AG09309 (cell line): ENCODE results near the gene ERGIC2.

Experiments used
- DNase-seq: peaks from one replicate; pipeline ENCODE4 v3.0.0-alpha.2; 2010; ENCODE audit warnings: low read depth
- H3K4me3 ChIP-seq: 2 replicates; pipeline ENCODE4 v1.5.1; 2011; ENCODE audit warnings: mild to moderate bottlenecking, low read depth, low read length, moderate library complexity; ENCODE audit not compliant: control insufficient read depth
- TF ChIP-seq, protein P1 (sequence below): IDR thresholded peaks from 2 replicates; pipeline ENCODE4 v1.5.1; 2011; ENCODE audit warnings: mild to moderate bottlenecking, low read depth, low read length, inconsistent platforms; ENCODE audit not compliant: insufficient read depth, control insufficient read depth; ENCODE audit errors: missing control alignments

The ERGIC2 gene

DNA sequence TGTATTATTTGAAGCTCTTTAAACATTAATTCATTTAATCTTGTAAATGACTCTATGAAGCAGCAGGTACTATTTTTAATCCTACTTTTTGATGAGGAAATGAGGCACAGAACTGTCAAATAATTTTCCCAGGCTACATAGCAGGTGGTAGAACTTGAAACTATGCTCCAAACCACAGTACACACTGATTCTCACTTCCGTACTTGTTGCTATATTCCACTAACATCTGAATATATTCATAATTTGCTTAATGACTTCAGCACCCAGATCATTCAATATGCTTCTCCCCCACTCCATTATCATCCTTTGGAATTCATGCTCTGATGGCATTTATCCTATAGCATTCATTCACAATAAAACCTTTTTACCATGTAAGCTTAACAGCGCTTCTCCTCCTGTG is 4.9 kb downstream of the ERGIC2 start:
- no peak for DNase-seq
- no peak overlapping the region for H3K4me3 ChIP-seq
- TF ChIP-seq, protein P1, sequence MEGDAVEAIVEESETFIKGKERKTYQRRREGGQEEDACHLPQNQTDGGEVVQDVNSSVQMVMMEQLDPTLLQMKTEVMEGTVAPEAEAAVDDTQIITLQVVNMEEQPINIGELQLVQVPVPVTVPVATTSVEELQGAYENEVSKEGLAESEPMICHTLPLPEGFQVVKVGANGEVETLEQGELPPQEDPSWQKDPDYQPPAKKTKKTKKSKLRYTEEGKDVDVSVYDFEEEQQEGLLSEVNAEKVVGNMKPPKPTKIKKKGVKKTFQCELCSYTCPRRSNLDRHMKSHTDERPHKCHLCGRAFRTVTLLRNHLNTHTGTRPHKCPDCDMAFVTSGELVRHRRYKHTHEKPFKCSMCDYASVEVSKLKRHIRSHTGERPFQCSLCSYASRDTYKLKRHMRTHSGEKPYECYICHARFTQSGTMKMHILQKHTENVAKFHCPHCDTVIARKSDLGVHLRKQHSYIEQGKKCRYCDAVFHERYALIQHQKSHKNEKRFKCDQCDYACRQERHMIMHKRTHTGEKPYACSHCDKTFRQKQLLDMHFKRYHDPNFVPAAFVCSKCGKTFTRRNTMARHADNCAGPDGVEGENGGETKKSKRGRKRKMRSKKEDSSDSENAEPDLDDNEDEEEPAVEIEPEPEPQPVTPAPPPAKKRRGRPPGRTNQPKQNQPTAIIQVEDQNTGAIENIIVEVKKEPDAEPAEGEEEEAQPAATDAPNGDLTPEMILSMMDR: no peak

DNA sequence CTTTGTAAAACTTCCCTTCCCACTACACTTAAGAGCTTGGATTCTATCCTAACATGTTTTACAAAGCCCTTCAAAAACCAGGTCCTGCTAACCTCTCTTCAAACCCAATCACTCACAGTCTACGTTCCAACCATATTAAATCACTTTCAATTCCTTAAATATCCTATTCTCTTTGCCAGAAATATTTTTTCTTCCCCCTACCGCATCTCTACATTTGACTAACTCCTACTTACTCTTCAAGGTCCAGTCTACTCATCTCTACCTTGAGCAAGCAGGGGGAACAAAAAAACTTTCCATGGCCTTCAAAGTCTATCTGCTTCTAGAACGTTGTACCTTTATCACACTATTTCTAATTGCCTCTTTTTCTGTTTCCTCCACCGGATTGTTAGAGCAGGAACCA is 6.1 kb downstream of the ERGIC2 start:
- H3K4me3 ChIP-seq: no peak overlapping the region
- no peak for DNase-seq

DNA sequence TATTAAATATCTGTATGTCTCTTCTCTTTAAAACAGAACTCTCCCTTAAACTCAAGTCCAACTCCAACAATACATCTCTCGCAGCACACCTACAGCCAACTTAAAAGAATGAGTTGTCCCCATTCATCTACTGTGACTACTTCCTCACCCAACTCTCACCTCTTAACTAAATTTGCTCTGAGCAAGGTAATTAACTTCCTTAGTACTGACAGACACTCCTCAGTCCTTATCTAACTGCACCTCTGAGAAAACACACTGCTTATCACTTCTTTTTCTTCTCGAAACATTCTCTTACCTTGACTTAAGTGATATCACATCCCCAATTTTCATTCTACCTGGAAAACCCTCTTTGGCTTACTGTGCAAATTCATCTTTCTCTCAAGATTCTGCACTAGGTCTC is 7.0 kb downstream of the ERGIC2 start:
- no peak for DNase-seq
- TF ChIP-seq, protein P1: no peak
- no peak overlapping the region for H3K4me3 ChIP-seq

More for the DNA sequence above, 6.1 kb downstream of the ERGIC2 start:
- TF ChIP-seq, protein P1: no peak

DNA sequence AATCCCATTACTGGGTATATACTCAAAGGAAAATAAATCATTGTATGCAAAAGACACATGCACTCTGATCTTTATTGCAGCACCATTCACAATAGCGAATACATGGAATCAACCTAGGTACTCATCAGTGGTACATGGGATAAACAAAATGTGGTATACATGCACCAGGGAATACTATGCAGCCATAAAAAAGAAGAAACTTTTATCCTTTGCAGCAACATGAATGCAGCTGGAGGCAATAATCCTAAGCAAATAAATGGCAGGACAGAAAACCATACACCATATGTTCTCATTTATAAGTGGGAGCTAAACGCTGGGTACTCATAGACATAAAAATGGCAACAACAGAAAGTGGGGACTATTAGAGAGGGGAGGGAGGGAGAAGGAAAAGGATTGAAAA is 15.9 kb downstream of the ERGIC2 start:
- no peak overlapping the region for H3K4me3 ChIP-seq
- TF ChIP-seq, protein P1: no peak
- DNase-seq: no peak

DNA sequence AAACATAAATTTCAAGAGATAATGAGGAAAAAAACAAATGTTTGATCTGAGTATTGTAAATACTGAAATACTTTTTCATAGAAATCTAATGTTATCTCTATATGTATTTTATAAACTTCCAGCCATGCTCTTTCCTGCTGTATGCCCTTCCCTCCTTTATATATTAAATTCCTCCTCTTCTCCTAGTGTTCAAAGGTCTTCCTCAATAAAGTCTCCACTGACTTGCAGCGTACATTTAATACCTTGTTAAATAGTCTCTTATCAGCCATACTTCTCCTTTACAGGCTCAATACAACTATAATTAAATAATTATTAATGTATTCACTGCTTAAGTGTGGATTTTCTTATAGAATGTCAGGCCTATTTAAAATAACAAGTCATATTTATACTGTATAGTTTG is 26.0 kb downstream of the ERGIC2 start:
- no peak overlapping the region for H3K4me3 ChIP-seq
- no peak for DNase-seq
- TF ChIP-seq, protein P1: no peak

DNA sequence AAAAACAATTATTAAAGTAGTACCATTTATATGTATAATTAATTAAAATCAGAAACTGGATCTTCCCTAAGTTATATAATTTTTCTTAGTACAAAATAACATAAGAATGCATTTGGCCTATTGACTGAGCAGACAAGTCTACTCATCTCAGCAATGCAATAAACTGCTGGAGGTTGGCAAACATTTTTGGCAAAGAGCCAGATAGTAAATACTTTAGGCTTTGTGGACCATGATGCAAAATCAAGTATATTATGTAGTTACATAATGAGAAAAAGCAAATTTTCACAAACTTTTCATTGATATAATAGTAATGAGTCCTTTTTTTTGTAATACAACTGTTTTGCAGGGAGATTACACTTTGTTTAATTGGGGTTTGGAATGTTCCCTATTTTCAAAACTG is 30.9 kb downstream of the ERGIC2 start:
- no peak overlapping the region for H3K4me3 ChIP-seq
- TF ChIP-seq, protein P1: no peak
- peak; percentile 67 for DNase-seq
